Activated T-cell treated with anti-CD3 and anti-CD28 coated beads for 1 hour (primary cell): Measurements from ENCODE around the gene OXER1.

Experiments
- DNase-seq: peaks from one replicate; pipeline ENCODE4 v3.0.0-alpha.2; 2020; ENCODE audit warnings: low read depth

OXER1 gene

GRCh38 chr2:42769583-42770287, 5.8 kb upstream of the OXER1 start:
- no peak for DNase-seq

- DNase-seq, result no peak
Measured at GRCh38 chr2:42768706-42769256, 4.8 kb upstream of the OXER1 start.

GRCh38 chr2:42767899-42768705, 4.2 kb upstream of the OXER1 start:
- DNase-seq, result no peak

- DNase-seq, result no peak
Measured at GRCh38 chr2:42767080-42767898, 3.4 kb upstream of the OXER1 start.

GRCh38 chr2:42765686-42766085, 1.8 kb upstream of the OXER1 start:
- DNase-seq, result no peak

GRCh38 chr2:42764901-42765300, 966 bp upstream of the OXER1 start:
- DNase-seq, result no peak

GRCh38 chr2:42762823-42763804, 821 bp downstream of the OXER1 start:
- DNase-seq, result no peak

- DNase-seq, result no peak
Measured at GRCh38 chr2:42762155-42762554, 1.8 kb downstream of the OXER1 start.

GRCh38 chr2:42761554-42761953, 2.4 kb downstream of the OXER1 start:
- no peak for DNase-seq

GRCh38 chr2:42758751-42759150, 5.2 kb downstream of the OXER1 start:
- no peak for DNase-seq

- DNase-seq, result no peak
Measured at GRCh38 chr2:42757981-42758740, 5.8 kb downstream of the OXER1 start.

GRCh38 chr2:42756966-42757513, 6.9 kb downstream of the OXER1 start:
- no peak for DNase-seq

- no peak for DNase-seq
Measured at GRCh38 chr2:42756150-42756775, 7.7 kb downstream of the OXER1 start.

GRCh38 chr2:42755191-42755880, 8.6 kb downstream of the OXER1 start:
- DNase-seq, result no peak

GRCh38 chr2:42754776-42755140, 9.2 kb downstream of the OXER1 start:
- DNase-seq, result no peak

GRCh38 chr2:42754021-42754775, 9.7 kb downstream of the OXER1 start:
- no peak for DNase-seq

- DNase-seq, result no peak
Measured at GRCh38 chr2:42752816-42753813, 10.8 kb downstream of the OXER1 start.
